ENCODE results near the gene DIAPH2.

Gene DIAPH2

GRCh38 chrX:97616883-97617530, 932.4 kb downstream of the DIAPH2 start:
- no peak for DNase-seq

- no peak for DNase-seq
Observed at GRCh38 chrX:97619499-97619898, 934.9 kb downstream of the DIAPH2 start.

- no peak for DNase-seq
Observed at GRCh38 chrX:97622111-97622510, 937.5 kb downstream of the DIAPH2 start.

GRCh38 chrX:97628326-97628725, 943.7 kb downstream of the DIAPH2 start:
- DNase-seq: no peak

GRCh38 chrX:97628807-97629596, 944.4 kb downstream of the DIAPH2 start:
- no peak for DNase-seq

- DNase-seq: no peak
Observed at GRCh38 chrX:97629597-97629985, 944.9 kb downstream of the DIAPH2 start.

- DNase-seq: no peak
Observed at GRCh38 chrX:97633798-97634197, 949.2 kb downstream of the DIAPH2 start.

GRCh38 chrX:97636473-97637140, 952.0 kb downstream of the DIAPH2 start:
- no peak for DNase-seq

GRCh38 chrX:97637289-97637688, 952.6 kb downstream of the DIAPH2 start:
- no peak for DNase-seq

- DNase-seq: no peak
Observed at GRCh38 chrX:97638621-97639020, 954.0 kb downstream of the DIAPH2 start.

GRCh38 chrX:97639526-97639925, 954.9 kb downstream of the DIAPH2 start:
- no peak for DNase-seq

Measured in stimulated activated CD8-positive, alpha-beta memory T cell treated with anti-CD3 and anti-CD28 coated beads, Interleukin-4, amount 100 ng/mL, for 48 hours (primary cell).